Hematopoietic multipotent progenitor cell treated with erythropoietin and hydrocortisone succinate and interleukin-3 and kit ligand, for 6 days (in vitro differentiated cells): Measurements from ENCODE around the gene CRIP2.

Source experiments
- DNase-seq: peaks from one replicate; pipeline ENCODE4 v3.0.0-alpha.2; 2015

The CRIP2 gene

GRCh38 chr14:105445290-105445689 is 29.3 kb upstream of the CRIP2 start:
- DNase-seq = no peak

- DNase-seq = no peak
Observed at GRCh38 chr14:105445901-105446845, 28.4 kb upstream of the CRIP2 start.

- no peak for DNase-seq
Observed at GRCh38 chr14:105446971-105447370, 27.6 kb upstream of the CRIP2 start.

- DNase-seq = no peak
Observed at GRCh38 chr14:105447651-105448640, 26.7 kb upstream of the CRIP2 start.

- DNase-seq = peak; percentile 78
Observed at GRCh38 chr14:105448706-105449111, 25.9 kb upstream of the CRIP2 start.

GRCh38 chr14:105449276-105450122 is 25.1 kb upstream of the CRIP2 start:
- DNase-seq = no peak

GRCh38 chr14:105450123-105450505 is 24.5 kb upstream of the CRIP2 start:
- no peak for DNase-seq

GRCh38 chr14:105450864-105451720 is 23.5 kb upstream of the CRIP2 start:
- no peak for DNase-seq

- DNase-seq = no peak
Observed at GRCh38 chr14:105452963-105453362, 21.7 kb upstream of the CRIP2 start.

GRCh38 chr14:105453847-105454246 is 20.8 kb upstream of the CRIP2 start:
- no peak for DNase-seq

- DNase-seq = no peak
Observed at GRCh38 chr14:105455086-105455640, 19.5 kb upstream of the CRIP2 start.

GRCh38 chr14:105455766-105456660 is 18.6 kb upstream of the CRIP2 start:
- DNase-seq = no peak

- no peak for DNase-seq
Observed at GRCh38 chr14:105456736-105457617, 17.6 kb upstream of the CRIP2 start.

GRCh38 chr14:105458010-105458409 is 16.6 kb upstream of the CRIP2 start:
- no peak for DNase-seq

GRCh38 chr14:105458571-105458970 is 16.1 kb upstream of the CRIP2 start:
- DNase-seq = no peak

GRCh38 chr14:105460116-105460515 is 14.5 kb upstream of the CRIP2 start:
- DNase-seq = no peak

- no peak for DNase-seq
Observed at GRCh38 chr14:105460616-105461015, 14.0 kb upstream of the CRIP2 start.

GRCh38 chr14:105461903-105462302 is 12.7 kb upstream of the CRIP2 start:
- DNase-seq = no peak

- no peak for DNase-seq
Observed at GRCh38 chr14:105464501-105464900, 10.1 kb upstream of the CRIP2 start.
